Activated T-cell treated with anti-CD3 and anti-CD28 coated beads, Interleukin-2, amount 50 U/mL, for 24 hours (primary cell): ENCODE measurements around the gene ESPN.
"Not testable (repeated sequence)": the region's sequence is repeated elsewhere in the genome, so short reads cannot be mapped to it uniquely, and the experiment has no call there.

Experiments
- DNase-seq: peaks from one replicate; pipeline ENCODE4 v3.0.0-alpha.2; 2020
- H3K27ac Mint-ChIP-seq: 2 replicates; pipeline ENCODE4 v1.8.0; 2020; ENCODE audit warnings: mild to moderate bottlenecking, mixed read lengths
- H3K27me3 Mint-ChIP-seq: 2 replicates; pipeline ENCODE4 v1.8.0; 2020; ENCODE audit warnings: mixed read lengths
- H3K36me3 Mint-ChIP-seq: 2 replicates; pipeline ENCODE4 v1.8.0; 2020; ENCODE audit warnings: low read depth, mixed read lengths
- H3K4me1 Mint-ChIP-seq: 2 replicates; pipeline ENCODE4 v1.8.0; 2020; ENCODE audit warnings: low read depth, mixed read lengths
- H3K4me3 Mint-ChIP-seq: 2 replicates; pipeline ENCODE4 v1.8.0; 2020; ENCODE audit warnings: mild to moderate bottlenecking, moderate library complexity, mixed read lengths
- H3K9me3 Mint-ChIP-seq: 2 replicates; pipeline ENCODE4 v1.8.0; 2020; ENCODE audit warnings: mixed read lengths

The ESPN gene

GRCh38 chr1:6395130-6395529, 29.4 kb upstream of the ESPN start:
- not testable (repeated sequence) for H3K36me3 Mint-ChIP-seq, DNase-seq, H3K9me3 Mint-ChIP-seq, H3K4me3 Mint-ChIP-seq, H3K27me3 Mint-ChIP-seq
- peaks cover 25% of the 10 kb centered on the region for H3K4me1 Mint-ChIP-seq
- peak overlapping the region; percentile 84 for H3K27ac Mint-ChIP-seq

GRCh38 chr1:6395781-6396244, 28.8 kb upstream of the ESPN start:
- H3K9me3 Mint-ChIP-seq, H3K4me3 Mint-ChIP-seq, DNase-seq, H3K27ac Mint-ChIP-seq, H3K36me3 Mint-ChIP-seq, H3K27me3 Mint-ChIP-seq: not testable (repeated sequence)
- H3K4me1 Mint-ChIP-seq, result peaks cover 25% of the 10 kb centered on the region

- Mint-ChIP-seq H3K4me1 (peaks cover 18% of the 10 kb centered on the region), H3K27me3 (no peaks in the 10 kb centered on the region), H3K9me3 (no peaks in the 10 kb centered on the region), H3K27ac (no peak overlapping the region), H3K4me3 (no peak overlapping the region), H3K36me3 (peaks cover 5% of the 10 kb centered on the region)
- no peak for DNase-seq
These were observed 27.6 kb upstream of the ESPN start for GRCh38 chr1:6396998-6397397.

GRCh38 chr1:6397844-6398441, 26.6 kb upstream of the ESPN start:
- peaks cover 2% of the 10 kb centered on the region for H3K36me3 Mint-ChIP-seq
- H3K27ac Mint-ChIP-seq, result no peak overlapping the region
- DNase-seq, result no peak
- H3K4me1 Mint-ChIP-seq, result peaks cover 13% of the 10 kb centered on the region
- no peak overlapping the region for H3K4me3 Mint-ChIP-seq
- peaks cover 3% of the 10 kb centered on the region for H3K27me3 Mint-ChIP-seq
- H3K9me3 Mint-ChIP-seq, result no peaks in the 10 kb centered on the region

GRCh38 chr1:6399294-6399693, 25.3 kb upstream of the ESPN start:
- DNase-seq, result no peak
- Mint-ChIP-seq H3K4me3 (no peak overlapping the region), H3K36me3 (no peaks in the 10 kb centered on the region), H3K27me3 (peaks cover 4% of the 10 kb centered on the region), H3K4me1 (peaks cover 10% of the 10 kb centered on the region), H3K9me3 (no peaks in the 10 kb centered on the region), H3K27ac (no peak overlapping the region)

- Mint-ChIP-seq H3K27me3 (peaks cover 4% of the 10 kb centered on the region), H3K36me3 (no peaks in the 10 kb centered on the region), H3K9me3 (no peaks in the 10 kb centered on the region), H3K4me1 (peaks cover 3% of the 10 kb centered on the region), H3K4me3 (no peak overlapping the region), H3K27ac (no peak overlapping the region)
- DNase-seq, result no peak
These were observed 22.9 kb upstream of the ESPN start for GRCh38 chr1:6401673-6402072.

- H3K9me3 Mint-ChIP-seq, result no peaks in the 10 kb centered on the region
- no peaks in the 10 kb centered on the region for H3K36me3 Mint-ChIP-seq
- H3K4me3 Mint-ChIP-seq, result no peak overlapping the region
- no peak for DNase-seq
- H3K4me1 Mint-ChIP-seq, result peaks cover 3% of the 10 kb centered on the region
- H3K27ac Mint-ChIP-seq, result no peak overlapping the region
- peaks cover 8% of the 10 kb centered on the region for H3K27me3 Mint-ChIP-seq
These were observed 16.6 kb upstream of the ESPN start for GRCh38 chr1:6408023-6408422.

- Mint-ChIP-seq H3K9me3 (no peaks in the 10 kb centered on the region), H3K36me3 (no peaks in the 10 kb centered on the region), H3K4me1 (peaks cover 2% of the 10 kb centered on the region), H3K27ac (no peak overlapping the region), H3K4me3 (no peak overlapping the region), H3K27me3 (peaks cover 18% of the 10 kb centered on the region)
- no peak for DNase-seq
These were observed 15.5 kb upstream of the ESPN start for GRCh38 chr1:6409053-6409452.

- Mint-ChIP-seq H3K36me3 (no peaks in the 10 kb centered on the region), H3K4me3 (no peak overlapping the region), H3K27me3 (peaks cover 25% of the 10 kb centered on the region), H3K4me1 (peaks cover 6% of the 10 kb centered on the region), H3K9me3 (no peaks in the 10 kb centered on the region), H3K27ac (no peak overlapping the region)
- DNase-seq, result no peak
These were observed 14.8 kb upstream of the ESPN start for GRCh38 chr1:6409733-6410132.

GRCh38 chr1:6410248-6410893, 14.2 kb upstream of the ESPN start:
- no peak overlapping the region for H3K27ac Mint-ChIP-seq
- H3K36me3 Mint-ChIP-seq, result no peaks in the 10 kb centered on the region
- H3K27me3 Mint-ChIP-seq, result peaks cover 31% of the 10 kb centered on the region
- peaks cover 12% of the 10 kb centered on the region for H3K4me1 Mint-ChIP-seq
- H3K9me3 Mint-ChIP-seq, result no peaks in the 10 kb centered on the region
- H3K4me3 Mint-ChIP-seq, result no peak overlapping the region
- no peak for DNase-seq

GRCh38 chr1:6412896-6413295, 11.7 kb upstream of the ESPN start:
- Mint-ChIP-seq H3K27ac (no peak overlapping the region), H3K27me3 (peaks cover 56% of the 10 kb centered on the region), H3K36me3 (no peaks in the 10 kb centered on the region), H3K4me3 (no peak overlapping the region), H3K4me1 (peaks cover 12% of the 10 kb centered on the region), H3K9me3 (no peaks in the 10 kb centered on the region)
- DNase-seq, result no peak

- Mint-ChIP-seq H3K4me3 (no peak overlapping the region), H3K27me3 (peaks cover 68% of the 10 kb centered on the region), H3K4me1 (peaks cover 14% of the 10 kb centered on the region), H3K36me3 (no peaks in the 10 kb centered on the region), H3K9me3 (no peaks in the 10 kb centered on the region), H3K27ac (no peak overlapping the region)
- peak; percentile 64 for DNase-seq
These were observed 10.1 kb upstream of the ESPN start for GRCh38 chr1:6414443-6414844.

- H3K9me3 Mint-ChIP-seq, result no peaks in the 10 kb centered on the region
- no peak for DNase-seq
- no peaks in the 10 kb centered on the region for H3K36me3 Mint-ChIP-seq
- H3K4me3 Mint-ChIP-seq, result no peak overlapping the region
- peaks cover 14% of the 10 kb centered on the region for H3K4me1 Mint-ChIP-seq
- peaks cover 70% of the 10 kb centered on the region for H3K27me3 Mint-ChIP-seq
- H3K27ac Mint-ChIP-seq, result no peak overlapping the region
These were observed 9.5 kb upstream of the ESPN start for GRCh38 chr1:6414881-6415626.

- H3K36me3 Mint-ChIP-seq, result no peaks in the 10 kb centered on the region
- H3K4me1 Mint-ChIP-seq, result peaks cover 16% of the 10 kb centered on the region
- H3K27ac Mint-ChIP-seq, result no peak overlapping the region
- peaks cover 79% of the 10 kb centered on the region for H3K27me3 Mint-ChIP-seq
- DNase-seq, result no peak
- H3K9me3 Mint-ChIP-seq, result no peaks in the 10 kb centered on the region
- H3K4me3 Mint-ChIP-seq, result no peak overlapping the region
These were observed 8.3 kb upstream of the ESPN start for GRCh38 chr1:6416295-6416656.

- Mint-ChIP-seq H3K27me3 (peaks cover 85% of the 10 kb centered on the region), H3K4me1 (peaks cover 16% of the 10 kb centered on the region)
These were observed 7.7 kb upstream of the ESPN start for GRCh38 chr1:6416906-6417305.

More at GRCh38 chr1:6416906-6417305, 7.7 kb upstream of the ESPN start:
- DNase-seq, result no peak
- Mint-ChIP-seq H3K36me3 (no peaks in the 10 kb centered on the region), H3K4me3 (no peak overlapping the region), H3K27ac (no peak overlapping the region), H3K9me3 (no peaks in the 10 kb centered on the region)
